Breast epithelium (tissue), 3 donors: ENCODE data around the gene SPACA7.

ENCODE experiments used
- POLR2A ChIP-seq: fragments of 450-650 bp; IDR thresholded peaks from one replicate; pipeline ENCODE4 v1.6.1; 2016; ENCODE audit warnings: antibody characterized with exemption, mild to moderate bottlenecking, moderate library complexity
- POLR2AphosphoS5 ChIP-seq, 3 donors: sonication (generic); formaldehyde crosslinking; IDR thresholded peaks; one replicate each; pipeline ENCODE4 v1.6.1; 2017; ENCODE audit warnings: antibody characterized with exemption in 3 of 3
- TF ChIP-seq, protein P1 (sequence below), 3 donors: fragments of 450-650 bp; IDR thresholded peaks; one replicate each; pipeline ENCODE4 v1.5.1; 2016 to 2017; ENCODE audit warnings: antibody characterized with exemption in 3 of 3, mild to moderate bottlenecking in 3 of 3, moderate library complexity in 3 of 3

DNA sequence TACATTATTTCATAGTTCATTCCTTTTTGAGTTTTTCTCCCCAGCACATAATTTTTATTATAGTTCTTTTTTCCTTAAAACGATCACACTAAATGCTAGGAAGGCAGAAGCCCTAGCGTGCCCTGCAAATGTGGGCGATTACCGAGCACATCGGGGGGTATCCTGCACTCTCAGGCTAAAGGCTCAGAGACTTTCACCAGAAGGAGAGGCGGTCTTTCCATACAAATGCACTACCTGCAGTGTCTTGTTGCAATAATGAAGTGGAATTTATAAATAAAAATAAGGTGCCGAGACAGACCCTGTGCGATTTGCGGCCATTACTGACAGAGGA lies 29.3 kb upstream of the SPACA7 start:
- TF ChIP-seq, protein P1, sequence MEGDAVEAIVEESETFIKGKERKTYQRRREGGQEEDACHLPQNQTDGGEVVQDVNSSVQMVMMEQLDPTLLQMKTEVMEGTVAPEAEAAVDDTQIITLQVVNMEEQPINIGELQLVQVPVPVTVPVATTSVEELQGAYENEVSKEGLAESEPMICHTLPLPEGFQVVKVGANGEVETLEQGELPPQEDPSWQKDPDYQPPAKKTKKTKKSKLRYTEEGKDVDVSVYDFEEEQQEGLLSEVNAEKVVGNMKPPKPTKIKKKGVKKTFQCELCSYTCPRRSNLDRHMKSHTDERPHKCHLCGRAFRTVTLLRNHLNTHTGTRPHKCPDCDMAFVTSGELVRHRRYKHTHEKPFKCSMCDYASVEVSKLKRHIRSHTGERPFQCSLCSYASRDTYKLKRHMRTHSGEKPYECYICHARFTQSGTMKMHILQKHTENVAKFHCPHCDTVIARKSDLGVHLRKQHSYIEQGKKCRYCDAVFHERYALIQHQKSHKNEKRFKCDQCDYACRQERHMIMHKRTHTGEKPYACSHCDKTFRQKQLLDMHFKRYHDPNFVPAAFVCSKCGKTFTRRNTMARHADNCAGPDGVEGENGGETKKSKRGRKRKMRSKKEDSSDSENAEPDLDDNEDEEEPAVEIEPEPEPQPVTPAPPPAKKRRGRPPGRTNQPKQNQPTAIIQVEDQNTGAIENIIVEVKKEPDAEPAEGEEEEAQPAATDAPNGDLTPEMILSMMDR (IDR thresholded peaks at IDR 0.05) = no peak
- TF ChIP-seq POLR2AphosphoS5 (IDR thresholded peaks at IDR 0.05) (no peak), POLR2A (no peak)
